ENCODE data around the gene ATG9A.

ATG9A gene

DNA sequence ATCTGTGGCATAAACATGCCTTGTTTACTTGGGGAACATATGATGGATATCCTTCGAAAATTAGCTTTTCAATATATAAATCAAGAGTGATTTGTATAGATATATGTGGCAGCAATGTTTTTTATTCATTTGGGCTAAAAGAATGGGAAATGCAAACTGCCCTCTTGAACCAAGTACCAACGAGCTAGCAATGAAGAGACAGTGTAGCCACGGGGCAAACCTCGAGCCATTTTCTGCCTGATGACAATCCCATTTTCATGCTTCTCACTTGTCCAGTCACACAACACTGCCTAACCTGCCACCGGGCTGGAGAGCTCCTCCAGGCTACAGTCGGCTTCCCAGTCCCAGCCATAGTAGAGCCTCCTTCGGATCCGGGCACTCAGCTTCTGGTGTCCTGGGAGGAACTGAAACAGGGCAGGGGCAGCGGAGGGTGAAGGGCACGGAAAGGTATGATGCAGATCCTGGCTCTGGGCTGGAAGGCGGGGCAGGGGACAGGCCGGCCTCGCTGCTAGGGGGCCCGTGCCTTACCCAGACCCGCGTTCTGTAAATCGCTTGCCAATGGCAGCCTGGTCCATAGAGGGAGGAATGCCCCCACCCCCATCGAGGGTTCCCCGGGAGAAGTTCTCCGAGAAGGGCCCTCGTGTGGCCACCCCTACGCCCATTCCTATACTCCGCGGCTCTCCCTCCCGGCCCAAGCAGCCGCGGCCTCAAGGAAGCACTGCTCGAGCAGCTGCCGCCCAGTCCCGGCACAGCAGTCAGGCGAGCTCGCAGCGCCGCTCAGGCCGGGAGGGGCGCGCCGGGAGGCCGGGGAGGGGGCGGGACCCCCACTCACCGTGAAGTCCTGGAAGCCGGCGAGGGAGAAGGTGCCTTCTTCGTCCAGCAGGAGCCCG, 53.3 kb downstream of the ATG9A start:
- DNase-seq = peak; percentile 46

DNA sequence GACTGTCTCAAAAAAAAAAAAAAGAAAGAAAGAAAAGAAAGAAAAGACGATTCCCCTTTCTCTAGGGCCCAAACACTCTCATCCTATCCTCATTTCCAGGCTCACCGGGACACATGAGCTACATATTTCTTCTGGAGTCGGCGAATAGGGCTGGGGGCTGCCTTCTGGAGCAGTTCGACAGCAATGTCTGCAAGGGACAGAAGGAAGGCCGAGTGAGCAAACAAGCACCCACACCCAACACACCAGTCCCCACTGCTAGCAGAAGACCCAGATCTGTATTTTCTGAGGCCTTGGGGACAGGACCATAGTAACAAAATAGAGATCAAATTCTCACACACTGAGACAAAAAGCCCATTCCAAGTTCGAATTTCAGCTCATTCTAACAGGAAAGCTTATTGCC, 54.0 kb downstream of the ATG9A start:
- DNase-seq = no peak

DNA sequence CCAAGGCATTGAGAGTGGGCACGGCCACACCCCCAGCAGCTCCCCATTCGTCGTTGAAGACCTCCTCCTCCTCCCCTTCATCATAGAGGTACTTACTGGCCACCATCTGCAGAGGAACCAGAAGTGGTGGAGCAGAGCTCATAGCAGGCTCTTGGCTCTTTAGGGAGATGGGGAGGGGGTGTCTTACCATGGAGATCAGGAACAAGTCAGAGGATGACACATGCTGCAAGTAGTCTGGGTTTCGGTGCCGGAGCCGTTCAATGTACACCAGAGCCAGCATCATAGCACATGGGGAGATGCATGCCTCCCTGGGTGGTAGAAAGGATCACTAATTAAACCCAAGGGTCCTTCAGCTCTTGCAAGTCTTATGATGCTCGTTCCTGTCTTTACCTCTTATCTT, 54.6 kb downstream of the ATG9A start:
- no peak for DNase-seq

DNA sequence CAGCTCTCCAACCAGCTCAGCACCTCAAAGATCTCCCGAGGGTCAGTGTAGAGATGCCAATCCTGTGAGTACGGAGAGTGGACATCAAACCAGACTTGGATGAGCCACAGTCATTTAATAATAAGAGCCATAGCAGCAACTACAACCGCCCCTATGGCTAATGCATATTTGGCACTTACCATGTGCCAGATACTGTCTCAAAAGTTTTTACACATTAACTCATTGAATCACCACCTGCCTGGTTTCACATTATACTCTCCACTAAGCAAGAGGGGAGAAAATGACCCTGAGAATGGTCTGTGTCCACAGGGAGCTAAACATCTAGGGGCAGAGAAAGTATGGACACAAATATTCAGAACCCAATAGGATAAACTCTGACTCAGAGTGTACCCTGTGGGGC, 55.3 kb downstream of the ATG9A start:
- DNase-seq = no peak

DNA sequence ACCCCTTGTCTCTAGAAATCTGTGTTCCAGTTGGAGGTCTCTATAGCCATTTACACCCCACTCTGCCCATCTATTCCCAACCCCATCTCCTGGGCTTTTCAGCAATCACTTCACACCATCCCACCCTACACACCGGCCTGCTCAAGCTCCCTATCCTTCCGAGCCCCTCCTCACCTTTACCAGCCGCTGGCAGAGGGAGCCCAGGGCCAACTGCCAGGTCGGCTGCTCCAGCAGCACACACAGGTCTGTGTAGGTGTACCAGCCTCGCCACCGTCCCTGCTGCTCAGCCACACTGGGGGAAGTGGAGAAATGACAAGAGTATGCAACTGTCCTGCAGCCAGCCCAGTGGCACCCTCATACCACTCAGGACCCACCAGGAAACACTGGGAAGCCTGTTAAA, 56.3 kb downstream of the ATG9A start:
- no peak for DNase-seq

- no peak for DNase-seq
Measured at GRCh38 chr2:219172231-219173154, 56.9 kb downstream of the ATG9A start.

GRCh38 chr2:219171231-219171651, 58.2 kb downstream of the ATG9A start:
- peak; percentile 81 for DNase-seq

- DNase-seq = no peak
Measured at GRCh38 chr2:219169930-219170654, 59.3 kb downstream of the ATG9A start, which contains the start of gene SLC23A3. Gene SLC23A3, minus strand, starts transcription at chr2:219170029. Its CDS starts 45 bp downstream, at chr2:219169984.

Measured in HCEC 1CT (cell line).